ENCODE data around the gene REXO2. TPM values are rescaled to one million over a fixed set of nuclear protein-coding genes. Genes with fewer than 3 reads are reported as not detected.

The REXO2 gene
- 96.6 and 103 TPM in 2 replicates for total RNA-seq

- intact Hi-C loops (cut with micrococcal nuclease): loop anchor here (1.0 to 5.0 kb wide), 11 partner anchors 39 to 1125 kb away; partner anchors contain the start of genes C11orf71, RBM7, TTC12 and USP28
Measured at GRCh38 chr11:114439229-114440120, at the start of gene REXO2. Gene REXO2, plus strand, starts transcription at chr11:114439467. Its CDS starts 62 bp downstream, at chr11:114439529.

DNA sequence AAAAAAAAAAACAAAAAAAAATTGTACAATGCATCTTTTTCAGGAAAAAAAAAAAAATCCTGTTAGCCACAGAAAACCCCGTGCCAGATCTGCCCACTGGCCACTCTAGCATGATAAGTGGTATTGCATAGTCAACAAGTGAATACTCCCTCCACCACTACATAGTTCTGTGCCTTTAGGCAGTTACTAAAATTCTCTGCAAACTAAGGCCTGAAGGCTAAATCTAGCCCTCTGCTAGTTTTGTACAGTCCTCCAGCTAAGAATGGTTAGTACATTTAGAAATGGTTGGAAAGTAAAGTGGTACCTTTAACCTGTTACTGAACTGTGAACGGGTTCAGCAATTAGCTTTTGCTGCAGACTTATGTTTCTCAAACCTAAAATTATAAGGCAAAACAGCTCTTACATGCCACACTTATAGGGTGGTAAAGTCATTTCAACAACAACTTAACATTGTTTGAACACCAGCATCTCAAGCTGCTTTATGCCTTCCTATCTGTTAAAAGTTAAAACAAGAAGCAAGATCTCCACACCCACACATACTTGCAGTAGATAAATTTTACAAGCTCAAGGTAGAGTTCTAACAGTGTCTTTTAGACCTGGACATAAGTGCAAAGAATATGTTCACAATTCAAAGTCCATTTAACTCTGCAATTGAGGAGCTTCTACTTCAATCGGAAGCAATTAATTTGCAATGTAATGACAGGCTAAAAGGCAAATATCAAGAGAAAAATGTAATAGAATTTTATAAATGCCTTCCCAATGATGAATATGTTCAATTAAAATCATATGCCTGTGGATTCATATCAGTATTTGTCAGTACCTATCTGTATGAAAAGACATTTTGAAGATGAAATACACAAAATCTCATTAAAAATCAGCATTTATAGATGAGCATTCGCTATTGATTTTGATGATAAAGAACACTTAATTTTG, 46.3 kb upstream of the REXO2 start:
- intact Hi-C loops (cut with micrococcal nuclease): no loop called here

DNA sequence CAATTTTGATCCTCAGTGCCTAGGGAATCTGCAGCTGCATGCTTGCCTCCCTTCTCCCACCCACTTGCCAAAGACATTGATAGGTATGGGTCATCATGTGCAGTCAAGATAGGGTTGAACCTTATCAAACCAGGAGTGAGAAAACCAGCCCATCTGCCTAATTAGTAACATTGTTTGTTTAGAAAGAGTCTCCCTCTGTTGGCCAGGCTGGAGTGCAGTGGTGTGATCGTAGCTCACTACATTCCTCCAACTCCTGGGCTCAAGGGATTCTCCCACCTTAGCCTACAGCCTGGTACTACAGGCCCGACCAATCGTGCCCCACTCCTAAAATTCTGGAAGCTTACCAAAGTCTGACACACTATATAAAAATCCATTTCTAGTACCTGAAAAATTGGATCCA, 43.5 kb upstream of the REXO2 start:
- intact Hi-C loops (cut with micrococcal nuclease): no loop called here

- intact Hi-C loops (cut with micrococcal nuclease): no loop called here
Measured at GRCh38 chr11:114396916-114397315, 42.4 kb upstream of the REXO2 start.

- intact Hi-C loops (cut with micrococcal nuclease): no loop called here
Measured at GRCh38 chr11:114397349-114397982, 41.8 kb upstream of the REXO2 start.

GRCh38 chr11:114398303-114398920, 40.9 kb upstream of the REXO2 start:
- intact Hi-C loops (cut with micrococcal nuclease): no loop called here

- intact Hi-C loops (cut with micrococcal nuclease): loop anchor here (1.0 to 10.0 kb wide), 10 partner anchors 40 to 1085 kb away; partner anchors contain the start of genes REXO2, TTC12, USP28 and ZW10
Measured at GRCh38 chr11:114399490-114400215, 39.6 kb upstream of the REXO2 start.

DNA sequence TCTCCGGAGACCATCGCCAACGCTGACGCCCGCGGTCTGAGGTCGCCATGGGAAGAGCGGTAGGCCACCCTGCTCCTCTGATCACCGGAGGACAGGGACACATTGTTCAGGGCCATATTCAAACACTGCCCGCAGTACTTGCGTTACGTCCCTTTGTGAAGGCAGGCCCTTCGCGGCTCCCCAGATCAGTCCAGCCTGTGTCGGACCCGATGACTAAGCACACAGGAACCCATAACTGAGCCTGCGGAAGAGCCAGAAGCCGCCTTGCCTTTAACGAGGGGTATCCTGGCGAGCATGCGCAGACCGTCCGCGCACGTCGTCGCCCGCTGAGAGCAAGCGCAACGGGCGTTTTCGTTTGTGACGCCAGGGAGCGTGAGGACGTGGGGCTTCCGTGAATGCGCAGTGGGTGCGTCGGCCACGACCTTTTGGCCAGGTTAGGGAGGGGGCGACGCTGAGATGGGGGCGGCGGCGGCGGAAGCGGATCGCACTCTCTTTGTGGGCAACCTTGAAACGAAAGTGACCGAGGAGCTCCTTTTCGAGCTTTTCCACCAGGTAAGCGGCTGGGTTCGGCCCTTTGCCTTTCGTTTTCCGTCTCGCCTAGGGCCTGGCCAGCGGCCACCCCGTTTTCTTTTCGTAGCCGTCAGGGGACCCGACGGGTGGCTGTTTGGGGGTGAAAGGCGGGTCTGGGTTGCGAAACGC, 38.9 kb upstream of the REXO2 start, which contains the start of the genes C11orf71 and RBM7:
C11orf71 (minus strand) TSS at position 296 of the 699 bp plus-strand sequence; CDS start at position 116, 180 bp downstream.
RBM7 (plus strand) TSS at position 451 of the 699 bp plus-strand sequence; CDS start at position 457, 6 bp downstream.
- intact Hi-C loops (cut with micrococcal nuclease): loop anchor here (1.0 to 10.0 kb wide), 10 partner anchors 39 to 1086 kb away; partner anchors contain the start of genes REXO2, TTC12, USP28 and ZW10

GRCh38 chr11:114400915-114401223, 38.4 kb upstream of the REXO2 start:
- intact Hi-C loops (cut with micrococcal nuclease): loop anchor here (1.0 to 10.0 kb wide), 10 partner anchors 38 to 1086 kb away; partner anchors contain the start of genes REXO2, TTC12, USP28 and ZW10

GRCh38 chr11:114401311-114401710, 38.0 kb upstream of the REXO2 start:
- intact Hi-C loops (cut with micrococcal nuclease): loop anchor here (2.0 to 10.0 kb wide), 6 partner anchors 193 to 1087 kb away; partner anchors contain the start of gene TTC12

GRCh38 chr11:114412946-114413345, 26.3 kb upstream of the REXO2 start:
- intact Hi-C loops (cut with micrococcal nuclease): no loop called here

DNA sequence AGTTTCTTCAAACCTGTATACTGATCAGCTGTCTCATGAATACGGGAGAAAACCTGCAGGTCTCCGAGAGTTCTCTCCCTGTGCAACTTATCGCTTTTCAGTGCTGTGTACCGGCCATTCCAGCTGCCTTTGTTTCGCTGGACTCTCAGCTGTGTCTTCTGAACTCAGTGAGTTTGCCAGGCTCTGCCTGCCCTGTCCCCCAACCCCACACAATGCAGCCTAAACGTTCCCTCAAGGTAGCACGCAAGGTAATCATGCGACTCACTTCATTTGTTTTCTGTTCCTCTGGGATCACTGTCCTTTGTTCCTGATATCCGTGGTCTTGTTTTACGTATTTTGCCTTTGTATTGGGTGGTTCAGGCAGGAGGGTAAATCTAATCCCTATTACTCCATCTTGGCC, 25.3 kb upstream of the REXO2 start:
- intact Hi-C loops (cut with micrococcal nuclease): no loop called here

- intact Hi-C loops (cut with micrococcal nuclease): no loop called here
Measured at GRCh38 chr11:114416441-114416961, 22.8 kb upstream of the REXO2 start.

DNA sequence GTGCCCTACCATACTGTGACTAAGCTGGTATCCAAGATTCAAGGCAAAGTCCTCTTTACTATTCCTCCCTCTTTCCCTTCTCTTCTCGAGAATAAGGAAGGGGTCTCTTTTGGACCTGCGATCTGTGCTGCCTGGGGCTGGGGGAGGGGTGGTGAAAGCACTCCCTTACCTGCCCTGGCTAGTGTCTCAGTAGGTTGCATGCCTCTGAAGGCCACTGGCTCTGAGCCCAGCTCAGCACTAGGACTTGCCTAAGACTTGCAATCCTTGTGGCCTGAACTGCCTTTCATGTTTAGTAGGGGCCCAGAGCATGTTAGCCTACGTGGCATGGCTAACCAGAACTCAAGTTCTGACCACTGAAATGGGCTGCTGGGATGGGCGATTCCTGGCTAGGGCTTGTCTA, 13.0 kb upstream of the REXO2 start:
- intact Hi-C loops (cut with micrococcal nuclease): no loop called here

- intact Hi-C loops (cut with micrococcal nuclease): no loop called here
Measured at GRCh38 chr11:114430290-114430689, 9.0 kb upstream of the REXO2 start.

GRCh38 chr11:114432893-114433292, 6.4 kb upstream of the REXO2 start:
- intact Hi-C loops (cut with micrococcal nuclease): no loop called here

GRCh38 chr11:114433376-114433775, 5.9 kb upstream of the REXO2 start:
- intact Hi-C loops (cut with micrococcal nuclease): no loop called here

- intact Hi-C loops (cut with micrococcal nuclease): loop anchor here (2.0 to 5.0 kb wide), 3 partner anchors 98 to 194 kb away; no protein-coding TSS in a partner anchor
Measured at GRCh38 chr11:114438303-114438702, 964 bp upstream of the REXO2 start.

All from T-helper 1 cell treated with Interleukin-12 subunit alpha and Interleukin-12 subunit beta and Interleukin-4 antibody, amounts not matched to agents 30 ng/mL and 1 ng/mL, for 36 hours (primary cell).